WTC11 (cell line): ENCODE measurements around the gene RECK. TPM values are rescaled to one million over a fixed set of nuclear protein-coding genes. Genes with fewer than 3 reads are reported as not detected.
A peak's percentile ranks its signal among the peaks of the same experiment; 100 is the strongest.

Experiments
- ATAC-seq: fragments of 200-7000 bp; cut with Tn5 transposase; 2 replicates; pipeline ENCODE4 v1.10.0; 2021; ENCODE audit warnings: mild to moderate bottlenecking, moderate library complexity
- CTCF ChIA-PET: fragments of 300-600 bp; sonication (Branson Sonifier 250); formaldehyde crosslinking; loops from one replicate; lab custom pipeline; 2021; ENCODE audit warnings: antibody characterized with exemption; lab: Charles Lee
- POLR2A ChIA-PET: fragments of 350-600 bp; sonication (Branson Sonifier 250); formaldehyde crosslinking; loops from one replicate; lab custom pipeline; 2021; ENCODE audit warnings: antibody characterized with exemption; lab: Charles Lee
- DNase-seq: peaks from one replicate; pipeline ENCODE4 v3.0.0; 2021; ENCODE audit warnings: low spot score
- H3K27ac Mint-ChIP-seq: 2 replicates; pipeline ENCODE4 v1.8.0; 2021; ENCODE audit warnings: mixed read lengths
- H3K27me3 Mint-ChIP-seq: 2 replicates; pipeline ENCODE4 v1.8.0; 2021; ENCODE audit warnings: low read depth, mild to moderate bottlenecking, moderate library complexity, mixed read lengths
- H3K36me3 Mint-ChIP-seq: 2 replicates; pipeline ENCODE4 v1.8.0; 2021; ENCODE audit warnings: mixed read lengths
- H3K4me1 Mint-ChIP-seq: 2 replicates; pipeline ENCODE4 v1.8.0; 2022; ENCODE audit warnings: mixed read lengths
- H3K4me3 Mint-ChIP-seq: 2 replicates; pipeline ENCODE4 v1.8.0; 2021; ENCODE audit warnings: mild to moderate bottlenecking, moderate library complexity, mixed read lengths
- H3K9me3 Mint-ChIP-seq: 2 replicates; pipeline ENCODE4 v1.8.0; 2021; ENCODE audit warnings: mixed read lengths
- ATF1 ChIP-seq: sonication (generic); formaldehyde crosslinking; IDR thresholded peaks from 2 replicates; pipeline ENCODE4 v1.8.1; 2023; ENCODE audit warnings: mild to moderate bottlenecking, moderate library complexity, missing genetic modification reagents
- CTCF ChIP-seq: fragments of 200-600 bp; IDR thresholded peaks from 2 replicates; pipeline ENCODE4 v1.8.0; 2022; ENCODE audit warnings: antibody characterized with exemption
- EMX1 ChIP-seq: fragments of 250-450 bp; sonication (Bioruptor Pico); IDR thresholded peaks from 2 replicates; pipeline ENCODE4 v1.8.0; 2021; ENCODE audit warnings: mild to moderate bottlenecking
- ERG ChIP-seq: fragments of 250-450 bp; sonication (Bioruptor Pico); IDR thresholded peaks from 2 replicates; pipeline ENCODE4 v1.8.0; 2021; ENCODE audit warnings: mild to moderate bottlenecking
- ESRRA ChIP-seq: sonication (generic); formaldehyde crosslinking; IDR thresholded peaks from 2 replicates; pipeline ENCODE4 v1.8.1; 2022; ENCODE audit warnings: mild to moderate bottlenecking, missing genetic modification reagents, borderline replicate concordance
- ETV6 ChIP-seq: sonication (generic); formaldehyde crosslinking; IDR thresholded peaks from 2 replicates; pipeline ENCODE4 v1.8.1; 2022; ENCODE audit warnings: mild to moderate bottlenecking, missing genetic modification reagents
- GTF2I ChIP-seq: fragments of 250-450 bp; sonication (Bioruptor Pico); conservative IDR thresholded peaks from 2 replicates; pipeline ENCODE4 v1.4.0; 2021; ENCODE audit warnings: mild to moderate bottlenecking
- HMGA2 ChIP-seq: fragments of 250-450 bp; sonication (Bioruptor Pico); IDR thresholded peaks from 2 replicates; pipeline ENCODE4 v1.4.0; 2021; ENCODE audit warnings: mild to moderate bottlenecking, moderate library complexity
- MYBL2 ChIP-seq: sonication (generic); formaldehyde crosslinking; IDR thresholded peaks from 2 replicates; pipeline ENCODE4 v1.8.1; 2023; ENCODE audit warnings: mild to moderate bottlenecking, moderate library complexity, missing genetic modification reagents
- PRRX2 ChIP-seq: fragments of 250-450 bp; sonication (Bioruptor Pico); IDR thresholded peaks from 2 replicates; pipeline ENCODE4 v1.8.0; 2021; ENCODE audit warnings: mild to moderate bottlenecking
- RELA ChIP-seq: sonication (generic); formaldehyde crosslinking; IDR thresholded peaks from 2 replicates; pipeline ENCODE4 v1.8.1; 2022; ENCODE audit warnings: missing genetic modification reagents, mild to moderate bottlenecking, borderline replicate concordance
- TP53 ChIP-seq: sonication (generic); formaldehyde crosslinking; IDR thresholded peaks from 2 replicates; pipeline ENCODE4 v1.8.1; 2023; ENCODE audit warnings: mild to moderate bottlenecking, missing genetic modification reagents
- USF2 ChIP-seq: sonication (generic); formaldehyde crosslinking; IDR thresholded peaks from 2 replicates; pipeline ENCODE4 v1.8.1; 2023; ENCODE audit warnings: mild to moderate bottlenecking, missing genetic modification reagents, moderate library complexity
- ZBTB21 ChIP-seq: sonication (generic); formaldehyde crosslinking; IDR thresholded peaks from 2 replicates; pipeline ENCODE4 v1.8.1; 2023; ENCODE audit warnings: mild to moderate bottlenecking, missing genetic modification reagents, borderline replicate concordance
- ZBTB43 ChIP-seq: sonication (generic); formaldehyde crosslinking; IDR thresholded peaks from 2 replicates; pipeline ENCODE4 v1.8.1; 2023; ENCODE audit warnings: mild to moderate bottlenecking, missing genetic modification reagents
- ZNF121 ChIP-seq: sonication (generic); formaldehyde crosslinking; IDR thresholded peaks from 2 replicates; pipeline ENCODE4 v1.8.0; 2023; ENCODE audit warnings: missing genetic modification reagents
- ZNF138 ChIP-seq: sonication (generic); formaldehyde crosslinking; conservative IDR thresholded peaks from 2 replicates; pipeline ENCODE4 v1.8.1; 2022; ENCODE audit warnings: mild to moderate bottlenecking, moderate library complexity, missing genetic modification reagents
- ZNF219 ChIP-seq: sonication (generic); formaldehyde crosslinking; IDR thresholded peaks from 2 replicates; pipeline ENCODE4 v1.8.0; 2023; ENCODE audit warnings: missing genetic modification reagents, mild to moderate bottlenecking, borderline replicate concordance
- ZNF232 ChIP-seq: sonication (generic); formaldehyde crosslinking; IDR thresholded peaks from 2 replicates; pipeline ENCODE4 v1.8.0; 2022; ENCODE audit warnings: mild to moderate bottlenecking, missing genetic modification reagents
- ZNF532 ChIP-seq: fragments of 250-450 bp; sonication (Bioruptor Pico); IDR thresholded peaks from 2 replicates; pipeline ENCODE4 v1.9.0; 2021; ENCODE audit warnings: mild to moderate bottlenecking, borderline replicate concordance
- total RNA-seq: library from RNA; stranded (reverse); gene quantifications from 3 replicates; pipeline ENCODE4 v1.2.3, GENCODE V29; 2021

RECK gene
- total RNA-seq, 1 experiment from 2014 or later = 11.2 TPM

GRCh38 chr9:36007316-36007708, 29.4 kb upstream of the RECK start (continued):
- TF ChIP-seq EMX1 (CRISPR knock-in tag) = no peak
- no peak for TF ChIP-seq ZNF121 (CRISPR knock-in tag)
- no peak for TF ChIP-seq ZNF138 (CRISPR knock-in tag)
- TF ChIP-seq ZBTB43 (CRISPR knock-in tag) = no peak
- no peak for TF ChIP-seq USF2 (CRISPR knock-in tag)
- no peak for TF ChIP-seq RELA

GRCh38 chr9:36007852-36008251, 28.9 kb upstream of the RECK start:
- no peak for TF ChIP-seq ATF1 (CRISPR knock-in tag)
- TF ChIP-seq, all 79 proteins: peak for 0
- H3K36me3 Mint-ChIP-seq = no peaks in the 10 kb centered on the region
- peaks cover 4% of the 10 kb centered on the region; the same call in 1 of the 2 replicates for H3K4me1 Mint-ChIP-seq
- POLR2A ChIA-PET = no interaction called here
- peaks cover 58% of the 10 kb centered on the region for H3K27me3 Mint-ChIP-seq
- CTCF ChIA-PET = interaction anchor here (0.5 to 2.1 kb wide), 16 partner anchors 8 to 417 kb away, joined by 3 to 12 read pairs (median 3); no protein-coding TSS in a partner anchor
- DNase-seq (no peak), ATAC-seq (no peak)
- H3K27ac Mint-ChIP-seq = no peak overlapping the region
- peaks cover 28% of the 10 kb centered on the region for H3K9me3 Mint-ChIP-seq
- no peak overlapping the region for H3K4me3 Mint-ChIP-seq

- peaks cover 27% of the 10 kb centered on the region for H3K9me3 Mint-ChIP-seq
- H3K4me1 Mint-ChIP-seq = peaks cover 4% of the 10 kb centered on the region; the same call in 1 of the 2 replicates
- peak; percentile 73 for ATAC-seq
- DNase-seq = peak; percentile 44
- peaks cover 56% of the 10 kb centered on the region for H3K27me3 Mint-ChIP-seq
- POLR2A ChIA-PET = no interaction called here
- TF ChIP-seq CTCF (peak; percentile 77), ZBTB21 (CRISPR knock-in tag) (no peak)
- TF ChIP-seq, all 79 proteins: peak for 1
- Mint-ChIP-seq H3K27ac (no peak overlapping the region), H3K36me3 (no peaks in the 10 kb centered on the region), H3K4me3 (no peak overlapping the region)
- CTCF ChIA-PET = interaction anchor here (0.6 to 2.6 kb wide), 16 partner anchors 9 to 239 kb away, joined by 3 to 14 read pairs (median 3); no protein-coding TSS in a partner anchor
These were observed 27.9 kb upstream of the RECK start for GRCh38 chr9:36008774-36009300.

GRCh38 chr9:36011379-36011778, 25.3 kb upstream of the RECK start:
- POLR2A ChIA-PET = interaction anchor here (0.6 kb wide), 1 partner anchor 573 kb away, joined by 4 read pairs; no protein-coding TSS in a partner anchor

More at GRCh38 chr9:36011379-36011778, 25.3 kb upstream of the RECK start:
- Mint-ChIP-seq H3K9me3 (peaks cover 20% of the 10 kb centered on the region), H3K27me3 (peaks cover 56% of the 10 kb centered on the region), H3K36me3 (no peaks in the 10 kb centered on the region), H3K4me3 (no peak overlapping the region), H3K4me1 (peaks cover 4% of the 10 kb centered on the region; the same call in 1 of the 2 replicates), H3K27ac (no peak overlapping the region)
- no peak for DNase-seq
- no peak for TF ChIP-seq ERG (CRISPR knock-in tag)
- TF ChIP-seq ZNF532 (CRISPR knock-in tag) = no peak
- no peak for TF ChIP-seq TP53 (CRISPR knock-in tag)
- TF ChIP-seq ETV6 (CRISPR knock-in tag) = no peak
- no peak for TF ChIP-seq ZNF232 (CRISPR knock-in tag)
- TF ChIP-seq PRRX2 = no peak
- TF ChIP-seq HMGA2 (CRISPR knock-in tag) = no peak
- TF ChIP-seq ZNF138 (CRISPR knock-in tag) = no peak
- no peak for TF ChIP-seq GTF2I
- TF ChIP-seq ZNF219 (CRISPR knock-in tag) = no peak
- TF ChIP-seq ESRRA (CRISPR knock-in tag) = no peak
- no peak for TF ChIP-seq MYBL2 (CRISPR knock-in tag)
- no peak for ATAC-seq
- CTCF ChIA-PET = interaction anchor here (0.5 to 2.6 kb wide), 5 partner anchors 12 to 403 kb away, joined by 3 to 14 read pairs (median 5); no protein-coding TSS in a partner anchor
